K562 treated with DMSO at 1 percent for 48 hours (cell line): ENCODE results near the gene VN1R4. TPM values are rescaled to one million over a fixed set of nuclear protein-coding genes. Genes with fewer than 3 reads are reported as not detected.

Experiments used
- total RNA-seq: library from RNA; unstranded; fragments of 300-600 nt; gene quantifications from 2 replicates; pipeline ENCODE4 v1.2.3, GENCODE V29; 2022; ENCODE audit warnings: low replicate concordance; ENCODE audit errors: extremely low read depth

Gene VN1R4
- total RNA-seq = not detected in 2 replicates

GRCh38 chr19:53267623-53268022 is at the start of gene VN1R4:
Gene VN1R4, minus strand, starts transcription at chr19:53267723. Its CDS starts 58 bp downstream, at chr19:53267665.

GRCh38 chr19:53257715-53258342 is 9.7 kb downstream of the VN1R4 start, which contains the start of gene VN1R2:
Gene VN1R2, plus strand, starts transcription at chr19:53258292. Its CDS starts 84 bp downstream, at chr19:53258376.

GRCh38 chr19:53254411-53255341 is 12.8 kb downstream of the VN1R4 start, which contains the start of gene ZNF677:
Gene ZNF677, minus strand, starts transcription at chr19:53254873. Its CDS starts 3,323 bp downstream, at chr19:53251550.

Other genes with a start within 250 kb of the VN1R4 start
- not detected in 2 replicates for gene ERVV-2, start 223.0 kb downstream of the VN1R4 start, total RNA-seq
- not detected in 2 replicates for gene ZNF160, start 164.3 kb downstream of the VN1R4 start, total RNA-seq
- gene ZNF415, start 134.8 kb downstream of the VN1R4 start, total RNA-seq = not detected in 2 replicates
- not detected in 2 replicates for gene ZNF347, start 108.7 kb downstream of the VN1R4 start, total RNA-seq
- not detected in 2 replicates for gene ZNF665, start 74.4 kb downstream of the VN1R4 start, total RNA-seq
- not detected in 2 replicates for gene ZNF677, start 12.8 kb downstream of the VN1R4 start, total RNA-seq
- not detected in 2 replicates for gene VN1R2, start 9.4 kb downstream of the VN1R4 start, total RNA-seq
- gene ZNF845, start 66.0 kb upstream of the VN1R4 start, total RNA-seq = not detected in 2 replicates
- gene ZNF525, start 98.0 kb upstream of the VN1R4 start, total RNA-seq = not detected in 2 replicates
- not detected in 2 replicates for gene ZNF765, start 127.4 kb upstream of the VN1R4 start, total RNA-seq
- not detected in 2 replicates for gene ZNF761, start 164.3 kb upstream of the VN1R4 start, total RNA-seq
- not detected in 2 replicates for gene ZNF813, start 200.0 kb upstream of the VN1R4 start, total RNA-seq